ENCODE data around the gene DNAJC18. TPM values are rescaled to one million over a fixed set of nuclear protein-coding genes. Genes with fewer than 3 reads are reported as not detected.

The DNAJC18 gene
- total RNA-seq, 1 donor from 2014 or later: 7.6 TPM

DNA sequence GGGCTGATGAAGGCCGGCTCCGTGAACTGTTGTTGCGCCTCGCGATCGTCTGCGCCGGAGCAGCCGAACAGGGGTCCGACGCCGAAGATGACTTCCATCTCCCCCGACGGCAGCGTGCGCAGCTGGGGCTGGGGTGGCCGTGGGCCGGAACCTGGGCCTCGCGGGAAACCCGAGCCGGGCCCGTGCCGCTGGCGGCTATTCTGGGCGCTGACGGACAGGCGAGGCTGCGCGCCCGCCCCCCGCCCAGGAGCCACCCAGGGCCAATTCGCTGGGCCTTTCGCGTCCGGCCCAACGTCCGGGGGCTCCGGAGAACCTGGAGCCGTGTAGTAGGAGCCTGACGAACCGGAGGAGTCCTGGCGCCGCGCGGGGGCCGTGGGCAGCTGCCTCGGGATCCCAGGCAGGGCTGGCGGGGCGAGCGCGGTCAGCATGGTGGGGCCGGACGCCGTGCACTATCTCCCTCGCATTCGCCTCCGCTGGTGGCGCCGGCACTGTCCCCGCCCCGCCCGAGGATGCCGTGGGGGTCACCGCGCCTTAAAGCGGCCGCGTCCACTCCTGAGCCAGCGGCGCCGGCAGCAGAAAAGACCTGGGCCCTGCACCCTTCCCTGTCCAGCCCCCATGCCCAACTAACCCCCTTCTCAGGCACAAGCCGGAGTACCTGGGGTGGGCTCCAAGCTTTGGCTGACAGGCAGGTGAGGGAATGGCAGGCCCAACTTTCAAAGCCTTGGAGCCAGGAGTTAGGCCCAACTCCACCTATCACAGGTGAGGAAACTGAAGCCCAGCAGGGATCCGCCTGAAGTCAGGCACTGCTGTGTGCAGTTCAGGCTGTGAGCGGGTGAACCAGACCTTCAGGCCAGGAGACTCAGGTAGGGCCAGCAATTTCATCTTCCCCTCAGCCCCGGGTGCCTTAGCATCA lies 44.4 kb downstream of the DNAJC18 start, which contains the start of gene PROB1:
Gene PROB1 (minus strand): TSS at position 451 of the 913 bp plus-strand sequence. CDS start 23 bp downstream, at position 428.
- peaks cover 36% of the 10 kb centered on the region for H3K4me1 ChIP-seq
- peaks cover 5% of the 10 kb centered on the region for H3K27me3 ChIP-seq

GRCh38 chr5:139394123-139394653 lies 45.1 kb downstream of the DNAJC18 start:
- Histone ChIP-seq H3K9me3 (no peaks in the 10 kb centered on the region), H3K4me3 (peak overlapping the region; percentile 47 to 58), H3K36me3 (no peaks in the 10 kb centered on the region), H3K27me3 (peaks cover 5% of the 10 kb centered on the region), H3K27ac (peak overlapping the region; percentile 43), H3K4me1 (peaks cover 36% of the 10 kb centered on the region)
- intact Hi-C loops (cut with DNase I): no loop called here
- TF ChIP-seq POLR2A (IDR thresholded peaks at IDR 0.05) (no peak), POLR2AphosphoS5 (IDR thresholded peaks at IDR 0.05; ENCODE audit: insufficient read depth in 1 of 2, low read depth in 1 of 2) (no peak), CTCF (IDR thresholded peaks at IDR 0.05) (peak in 1 of 3 experiments; percentile 29)
- DNase-seq (ENCODE audit: extremely low spot score in 2 of 2): no peak

More for the DNA sequence above, 44.4 kb downstream of the DNAJC18 start, which contains the start of gene PROB1:
- no peak for TF ChIP-seq POLR2A (IDR thresholded peaks at IDR 0.05)
- peak in 1 of 2 donors; percentile 44 for TF ChIP-seq POLR2AphosphoS5 (IDR thresholded peaks at IDR 0.05; ENCODE audit: insufficient read depth in 1 of 2, low read depth in 1 of 2)
- TF ChIP-seq CTCF (IDR thresholded peaks at IDR 0.05): no peak
- no peaks in the 10 kb centered on the region for H3K36me3 ChIP-seq
- H3K4me3 ChIP-seq: peak within 1 kb of the TSS; percentile 47 to 58
- peak in 1 of 2 donors; percentile 91 for DNase-seq (ENCODE audit: extremely low spot score in 2 of 2)
- intact Hi-C loops (cut with DNase I): no loop called here
- peak within 1 kb of the TSS; percentile 43 for H3K27ac ChIP-seq
- H3K9me3 ChIP-seq: no peaks in the 10 kb centered on the region

DNA sequence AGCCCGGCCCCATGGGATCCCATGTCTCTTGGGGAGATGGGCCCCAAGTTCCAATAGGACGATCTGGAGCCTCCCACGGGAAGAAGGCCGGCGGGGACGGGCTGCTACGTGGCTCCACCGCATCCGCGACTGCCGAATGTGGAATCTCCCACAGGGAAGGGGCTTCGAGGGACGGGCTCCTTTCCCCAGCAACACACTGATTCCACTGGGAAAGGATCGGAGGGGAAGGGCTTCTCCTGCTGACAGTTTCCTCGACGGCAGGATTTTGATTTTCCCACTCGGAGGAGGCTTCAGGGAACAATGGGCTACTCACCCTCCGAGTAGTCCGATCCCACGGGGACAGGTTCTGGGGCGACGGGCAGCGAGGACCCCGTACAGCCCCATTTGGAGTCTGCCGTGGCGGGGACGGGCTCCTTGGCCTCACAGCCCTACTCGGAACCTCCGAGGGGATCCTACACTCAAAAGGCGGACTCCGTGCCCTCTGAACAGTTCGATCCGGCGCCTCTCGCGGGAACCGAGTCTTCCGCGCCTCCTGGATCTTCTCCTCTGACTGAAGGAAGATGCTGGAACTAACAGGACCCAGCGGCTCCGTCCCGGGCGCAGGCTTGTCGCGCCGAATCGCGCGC lies 45.7 kb downstream of the DNAJC18 start:
- peak overlapping the region; percentile 47 to 58 for H3K4me3 ChIP-seq
- no peaks in the 10 kb centered on the region for H3K36me3 ChIP-seq
- TF ChIP-seq POLR2A (IDR thresholded peaks at IDR 0.05) (no peak), POLR2AphosphoS5 (IDR thresholded peaks at IDR 0.05; ENCODE audit: insufficient read depth in 1 of 2, low read depth in 1 of 2) (no peak), CTCF (IDR thresholded peaks at IDR 0.05) (no peak)
- no peak for DNase-seq (ENCODE audit: extremely low spot score in 2 of 2)
- H3K4me1 ChIP-seq: peaks cover 36% of the 10 kb centered on the region
- intact Hi-C loops (cut with DNase I): no loop called here
- peak overlapping the region; percentile 43 for H3K27ac ChIP-seq
- H3K27me3 ChIP-seq: peaks cover 5% of the 10 kb centered on the region
- H3K9me3 ChIP-seq: no peaks in the 10 kb centered on the region

DNA sequence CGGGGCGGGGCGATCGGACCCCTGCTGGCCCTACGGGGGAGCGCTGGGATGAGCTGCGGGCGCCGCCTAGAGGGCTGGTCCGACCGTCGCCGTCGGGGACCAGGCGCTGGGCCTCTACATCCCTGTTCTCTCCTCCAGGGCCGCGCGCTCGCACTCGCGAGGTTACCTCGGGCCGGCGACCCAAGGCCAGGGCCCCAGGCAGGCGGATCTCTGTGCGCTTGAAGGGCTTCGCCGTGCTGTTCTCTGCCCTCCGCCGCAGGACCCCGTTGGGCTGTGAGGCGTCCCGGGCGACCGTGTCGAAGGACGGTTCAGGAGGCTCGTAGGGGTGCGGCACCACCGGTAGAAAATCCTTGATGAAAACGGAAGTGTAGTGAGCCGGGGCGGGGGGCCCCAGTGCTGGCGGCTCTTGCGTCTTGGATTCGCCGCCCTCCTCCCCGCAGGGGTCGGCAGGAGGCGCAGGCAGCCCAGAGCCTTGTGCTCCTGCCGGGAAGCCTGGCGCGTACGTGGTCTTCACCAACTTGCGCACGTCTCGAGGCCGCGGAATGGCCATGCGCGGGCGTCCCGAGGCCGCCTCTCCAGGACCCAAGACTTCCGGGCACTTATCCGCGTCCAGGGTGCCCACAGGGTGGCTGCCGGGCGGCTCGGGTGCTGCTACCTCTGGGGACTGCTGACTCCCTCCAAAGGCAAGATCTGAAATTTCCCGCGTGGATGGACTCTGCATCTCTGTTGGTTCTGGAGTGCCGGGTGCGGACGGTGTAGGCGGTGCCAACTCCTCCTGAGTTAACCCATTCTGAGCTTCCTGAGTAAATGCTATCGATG lies 46.4 kb downstream of the DNAJC18 start:
- intact Hi-C loops (cut with DNase I): no loop called here
- Histone ChIP-seq H3K4me3 (peak overlapping the region; percentile 47 to 58), H3K27ac (peak overlapping the region; percentile 18), H3K9me3 (no peaks in the 10 kb centered on the region), H3K36me3 (no peaks in the 10 kb centered on the region), H3K4me1 (peaks cover 43% of the 10 kb centered on the region), H3K27me3 (peaks cover 5% of the 10 kb centered on the region)
- no peak for TF ChIP-seq POLR2AphosphoS5 (IDR thresholded peaks at IDR 0.05; ENCODE audit: insufficient read depth in 1 of 2, low read depth in 1 of 2)
- no peak for TF ChIP-seq POLR2A (IDR thresholded peaks at IDR 0.05)
- TF ChIP-seq CTCF (IDR thresholded peaks at IDR 0.05): peak in 2 of 3 experiments; percentile 36 to 39
- DNase-seq (ENCODE audit: extremely low spot score in 2 of 2): no peak

Data from vagina (tissue), 2 donors.